Skeletal muscle cell (primary cell): ENCODE data around the gene FZD4.
A peak's percentile ranks its signal among the peaks of the same experiment; 100 is the strongest.
"Not testable (repeated sequence)": the region's sequence is repeated elsewhere in the genome, so short reads cannot be mapped to it uniquely, and the experiment has no call there.

ENCODE experiments used
- DNase-seq: peaks from one replicate; pipeline ENCODE4 v3.0.0-alpha.2; 2010; ENCODE audit warnings: low read depth
- H3K4me3 ChIP-seq: 2 replicates; pipeline ENCODE4 v1.5.1; 2011; ENCODE audit warnings: low read depth, mild to moderate bottlenecking, control low read depth, low read length, moderate library complexity

The FZD4 gene

GRCh38 chr11:86955361-86956120, at the start of gene FZD4:
TSS of gene FZD4 (minus strand) at chr11:86955395. CDS start at chr11:86955085, 310 bp downstream.
- H3K4me3 ChIP-seq, result peak within 1 kb of the TSS; percentile 78
- DNase-seq, result peak; percentile 55

DNA sequence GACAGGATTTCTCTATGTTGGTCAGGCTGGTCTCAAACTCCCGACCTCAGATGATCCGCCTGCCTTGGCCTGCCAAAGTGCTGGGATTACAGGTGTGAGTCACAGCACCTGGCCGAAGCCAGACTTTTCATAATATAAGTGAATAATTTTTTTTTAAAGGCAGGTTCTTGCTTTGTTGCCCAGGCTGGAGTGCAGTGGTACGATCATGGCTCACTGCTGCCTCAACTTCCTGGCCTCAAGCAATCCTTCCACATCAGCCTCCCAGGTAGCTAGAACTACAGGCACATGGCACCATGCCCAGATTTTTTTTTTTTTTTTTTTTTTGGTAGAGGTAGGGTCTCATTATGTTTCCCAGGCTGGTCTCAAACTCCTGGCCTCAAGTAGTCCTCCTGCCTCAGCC, 49.1 kb upstream of the FZD4 start:
- not testable (repeated sequence) for H3K4me3 ChIP-seq, DNase-seq

- H3K4me3 ChIP-seq, result no peak overlapping the region
Observed at GRCh38 chr11:87002918-87003317, 47.7 kb upstream of the FZD4 start.

DNA sequence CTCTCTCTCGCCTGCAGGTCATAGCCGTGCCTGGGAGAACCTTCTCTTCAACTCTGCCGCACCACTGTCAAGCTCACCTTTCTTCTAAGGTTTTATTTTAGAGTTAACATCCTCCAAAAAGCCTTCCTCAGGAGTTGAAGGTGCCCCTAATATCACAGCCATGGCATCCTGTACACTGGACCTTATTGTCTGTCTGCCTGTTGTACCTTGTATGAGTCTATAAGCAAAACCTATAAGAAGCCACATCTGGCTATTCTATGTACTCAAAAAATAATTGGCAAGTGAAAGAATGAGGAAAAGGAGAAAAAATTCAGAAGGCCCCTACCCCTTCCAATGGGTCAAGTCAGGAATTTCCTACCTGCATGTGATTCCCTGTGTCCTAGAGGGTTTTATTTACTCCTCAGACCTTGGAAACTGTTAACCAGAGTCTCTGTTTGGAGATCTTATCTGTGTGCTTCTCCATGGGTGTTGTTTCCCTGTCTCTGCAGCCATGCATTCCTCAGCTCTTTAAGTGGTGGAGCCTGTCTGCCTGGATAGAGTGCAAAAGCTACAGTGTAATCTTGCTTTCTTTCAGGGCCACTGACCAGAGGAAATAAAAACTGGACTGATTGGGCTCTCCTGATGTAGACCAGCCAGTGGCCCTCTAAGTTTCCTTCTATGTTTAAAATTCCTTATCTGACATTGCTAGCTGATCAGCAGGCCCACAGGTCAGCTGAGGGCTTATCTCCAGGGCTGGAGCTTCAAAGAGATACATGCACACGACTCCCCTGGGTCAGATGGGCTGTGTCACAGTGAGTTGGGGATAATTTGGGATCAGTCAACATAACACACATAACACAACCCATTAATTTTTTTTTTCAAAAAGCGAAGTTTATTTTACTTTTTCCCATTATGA, 44.9 kb upstream of the FZD4 start:
- no peak for DNase-seq
- H3K4me3 ChIP-seq, result no peak overlapping the region

More at GRCh38 chr11:87002918-87003317, 47.7 kb upstream of the FZD4 start:
- DNase-seq, result no peak

GRCh38 chr11:86999388-86999787, 44.2 kb upstream of the FZD4 start:
- H3K4me3 ChIP-seq, result no peak overlapping the region

DNA sequence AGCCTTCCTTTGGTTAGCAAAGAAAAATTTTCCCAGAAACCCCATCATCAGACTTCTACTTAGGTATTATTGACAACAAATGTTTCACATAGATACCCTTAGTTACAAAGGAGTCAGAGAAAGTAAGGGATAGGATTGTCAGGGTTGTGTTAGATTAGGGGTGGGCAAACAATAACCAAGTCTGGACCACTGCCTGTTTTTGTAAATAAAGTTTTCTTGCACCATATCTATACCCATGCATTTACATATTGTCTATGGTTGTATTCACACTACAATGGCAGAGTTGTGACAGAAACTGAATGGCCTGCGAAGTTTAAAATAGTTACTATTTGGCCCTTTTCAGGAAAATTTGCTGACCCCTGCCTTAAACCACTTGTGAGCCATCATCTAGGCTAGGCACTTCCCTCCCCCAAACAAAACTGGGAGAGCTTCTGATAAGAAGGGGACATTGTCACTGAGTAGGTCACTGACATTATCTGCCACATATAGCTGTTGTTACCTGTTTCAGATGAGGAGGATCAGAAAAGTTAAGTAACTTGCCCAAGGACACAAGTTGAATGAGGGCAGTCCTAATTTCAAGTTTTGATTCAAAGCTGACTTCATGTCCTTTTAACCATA, 41.9 kb upstream of the FZD4 start:
- no peak for DNase-seq
- H3K4me3 ChIP-seq, result no peak overlapping the region

More at GRCh38 chr11:86999388-86999787, 44.2 kb upstream of the FZD4 start:
- no peak for DNase-seq

GRCh38 chr11:86993031-86993430, 37.8 kb upstream of the FZD4 start:
- H3K4me3 ChIP-seq, result no peak overlapping the region
- no peak for DNase-seq

DNA sequence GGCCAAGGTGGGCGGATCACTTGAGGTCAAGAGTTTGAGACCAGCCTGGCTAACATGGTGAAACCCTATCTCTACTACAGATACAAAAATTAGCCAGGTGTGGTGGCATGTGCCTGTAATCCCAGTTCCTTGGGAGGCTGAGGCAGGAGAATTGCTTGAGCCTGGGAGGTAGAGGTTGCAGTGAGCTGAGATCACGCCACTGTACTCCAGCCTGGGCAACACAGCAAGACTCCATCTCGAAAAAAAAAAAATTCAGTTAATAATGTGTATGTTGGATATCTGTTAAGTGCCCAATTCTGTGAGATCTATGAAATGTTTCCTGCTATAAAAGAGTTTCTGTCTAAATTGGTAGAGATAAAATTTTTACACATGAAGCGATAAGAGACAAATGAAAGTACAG, 37.1 kb upstream of the FZD4 start:
- not testable (repeated sequence) for DNase-seq, H3K4me3 ChIP-seq

GRCh38 chr11:86991341-86991740, 36.1 kb upstream of the FZD4 start:
- H3K4me3 ChIP-seq, result no peak overlapping the region
- no peak for DNase-seq

DNA sequence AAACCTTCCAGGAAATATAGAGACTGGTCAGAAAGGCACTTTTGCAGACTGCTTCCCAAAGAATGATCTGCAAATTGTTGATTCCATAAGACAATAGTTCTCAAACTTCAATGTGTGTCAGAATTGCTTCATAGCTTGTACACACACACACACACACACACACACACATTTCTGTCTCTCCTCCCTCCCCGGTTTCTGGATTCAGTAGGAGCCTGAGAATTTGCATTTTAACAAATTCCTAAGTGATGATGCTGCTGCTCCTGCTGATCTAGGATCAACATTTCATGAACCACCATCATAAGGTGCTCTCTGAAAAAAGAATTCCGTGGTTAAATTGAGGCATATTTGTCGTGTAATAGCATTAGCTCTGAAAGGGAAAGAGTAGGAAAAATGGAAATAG, 35.3 kb upstream of the FZD4 start:
- DNase-seq, result no peak

GRCh38 chr11:86990031-86990430, 34.8 kb upstream of the FZD4 start:
- H3K4me3 ChIP-seq, result no peak overlapping the region
- DNase-seq, result no peak

More for the DNA sequence above, 35.3 kb upstream of the FZD4 start:
- H3K4me3 ChIP-seq, result no peak overlapping the region

DNA sequence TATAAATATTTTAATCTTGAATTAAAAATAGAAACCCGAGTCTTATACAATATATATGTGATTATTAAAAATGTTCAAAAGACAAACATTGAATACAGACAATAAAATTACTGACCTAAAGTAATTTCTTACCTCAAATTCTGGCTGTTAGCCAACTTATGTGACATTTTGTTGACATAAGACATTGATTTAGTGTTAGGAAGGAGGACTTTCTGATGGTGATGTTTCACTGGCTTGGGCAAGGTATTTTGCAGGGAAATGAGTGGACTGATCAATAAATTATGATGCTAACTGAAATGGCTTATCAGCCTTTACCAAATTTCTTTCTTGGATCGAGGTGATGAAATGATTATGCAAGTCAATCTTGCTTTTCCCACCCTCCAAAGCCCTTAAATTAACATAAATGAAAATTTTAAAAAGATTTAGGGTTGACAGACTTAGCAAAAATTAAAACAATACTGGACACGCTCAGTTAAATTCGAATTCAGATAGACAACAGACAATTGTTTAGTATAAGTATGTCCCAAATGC, 33.2 kb upstream of the FZD4 start:
- DNase-seq, result no peak
- H3K4me3 ChIP-seq, result no peak overlapping the region

DNA sequence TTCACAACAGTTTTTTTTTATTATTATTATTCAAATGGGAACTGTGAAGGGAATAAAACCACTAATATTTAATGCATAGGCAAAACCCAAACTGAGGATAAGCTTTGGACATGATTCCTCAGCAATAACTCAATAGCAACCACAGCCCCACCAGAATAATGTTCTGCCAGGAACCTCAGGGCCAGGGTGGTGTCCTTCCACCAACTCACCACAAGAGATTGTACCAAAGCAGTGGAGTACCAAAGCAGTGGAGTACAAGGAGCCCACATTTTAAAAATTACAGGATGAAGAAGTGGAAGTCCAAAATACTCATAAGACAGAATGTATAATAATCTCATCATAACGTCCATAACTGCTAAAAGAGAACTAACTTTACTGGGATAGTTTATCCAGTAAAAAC, 32.5 kb upstream of the FZD4 start:
- DNase-seq, result no peak
- no peak overlapping the region for H3K4me3 ChIP-seq

DNA sequence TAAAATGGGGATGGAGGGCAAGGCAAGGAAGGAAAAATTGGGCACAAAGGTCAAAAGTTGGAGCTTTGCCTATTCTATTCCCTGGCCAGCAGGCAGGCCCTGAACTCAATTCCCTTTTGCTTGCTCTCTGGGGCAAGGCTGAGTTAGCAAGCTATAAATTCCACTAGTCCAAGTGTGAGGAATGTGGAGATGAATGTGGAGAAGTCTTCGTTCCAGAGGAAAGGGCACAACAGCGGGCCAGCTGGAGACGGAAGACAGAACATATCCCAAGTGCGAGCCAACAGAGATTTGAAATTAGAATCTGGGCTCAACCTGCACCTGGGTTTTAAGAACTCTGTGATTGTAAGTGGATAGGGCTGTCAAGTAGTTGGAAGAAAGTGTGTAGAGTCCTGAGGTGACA, 29.5 kb upstream of the FZD4 start:
- no peak overlapping the region for H3K4me3 ChIP-seq
- DNase-seq, result no peak

GRCh38 chr11:86983021-86983488, 27.9 kb upstream of the FZD4 start:
- no peak overlapping the region for H3K4me3 ChIP-seq
- DNase-seq, result no peak

- H3K4me3 ChIP-seq, result no peak overlapping the region
- DNase-seq, result no peak
Observed at GRCh38 chr11:86981777-86982540, 26.8 kb upstream of the FZD4 start.

- DNase-seq, result no peak
- H3K4me3 ChIP-seq, result no peak overlapping the region
Observed at GRCh38 chr11:86980086-86980796, 25.0 kb upstream of the FZD4 start.
